HG03025 (cell line): ENCODE results near the gene GSS.

Source experiments
- ATAC-seq: cut with Tn5 transposase; IDR thresholded peaks from one replicate; pipeline ENCODE4 v1.9.1; 2021; ENCODE audit warnings: mild to moderate bottlenecking, moderate library complexity; ENCODE audit not compliant: unreplicated experiment, low FRiP score

Gene GSS

DNA sequence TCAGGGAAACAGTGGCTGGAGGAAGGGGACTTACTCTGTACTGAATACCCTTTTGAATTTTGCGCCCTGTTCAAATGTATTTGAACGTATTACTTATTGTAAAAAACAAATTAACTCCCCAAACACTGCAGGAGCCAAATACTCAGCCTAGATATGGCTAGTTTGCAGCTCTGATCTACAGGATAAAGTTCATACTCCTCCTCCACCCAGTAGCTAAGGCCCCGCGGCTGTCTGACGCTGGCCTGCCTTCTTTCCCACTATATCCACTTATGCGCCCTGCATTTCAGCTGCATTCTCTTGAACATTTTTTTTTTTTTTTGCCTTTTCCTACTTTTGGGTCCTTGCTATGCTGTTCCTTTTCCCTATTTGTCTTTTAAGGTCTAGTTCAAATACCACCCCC is 6.5 kb downstream of the GSS start:
- ATAC-seq = no peak

GRCh38 chr20:34948030-34948429 is 7.6 kb downstream of the GSS start:
- no peak for ATAC-seq

DNA sequence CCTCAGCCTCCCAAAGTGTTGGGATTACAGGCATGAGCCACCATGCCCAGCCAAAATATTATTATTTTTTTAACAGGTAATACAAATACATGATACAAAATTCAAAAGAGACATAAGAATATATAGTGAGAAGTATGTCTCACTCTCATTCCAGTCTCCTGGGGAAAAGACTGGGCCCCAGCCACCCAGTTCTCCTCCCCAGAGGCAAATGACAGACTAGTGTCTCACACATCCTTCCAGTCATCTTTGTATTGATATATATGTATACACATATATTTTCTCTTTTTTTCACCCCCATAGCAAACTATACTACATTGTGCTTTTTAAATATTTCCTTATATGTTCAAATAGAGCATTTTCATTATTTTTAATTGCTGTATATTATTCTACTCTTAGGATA is 8.3 kb downstream of the GSS start:
- no peak for ATAC-seq

GRCh38 chr20:34946661-34947060 is 8.9 kb downstream of the GSS start:
- ATAC-seq = no peak

GRCh38 chr20:34945315-34946077 is 10.1 kb downstream of the GSS start:
- no peak for ATAC-seq

GRCh38 chr20:34943808-34944567 is 11.6 kb downstream of the GSS start:
- no peak for ATAC-seq

DNA sequence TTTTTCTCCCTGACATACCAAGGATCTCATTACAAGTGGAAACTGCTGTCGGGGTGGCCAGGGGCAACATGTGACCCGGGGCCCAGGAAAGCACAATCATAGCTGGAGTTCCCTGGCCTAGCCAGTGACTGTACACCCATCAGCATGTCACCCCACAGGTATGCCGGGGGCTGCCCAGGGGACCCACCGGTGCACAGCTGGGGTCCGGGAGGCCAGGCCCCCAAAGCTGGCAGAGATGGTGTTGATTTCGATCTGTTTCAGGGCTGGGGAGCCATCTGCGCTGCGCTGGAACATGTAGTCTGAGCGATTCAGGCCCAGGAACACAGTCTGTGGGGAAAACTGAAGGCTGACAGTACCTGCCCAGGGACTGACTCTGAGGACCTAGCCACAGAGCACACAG is 13.3 kb downstream of the GSS start:
- no peak for ATAC-seq

- ATAC-seq = no peak
Measured at GRCh38 chr20:34941226-34941625, 14.4 kb downstream of the GSS start.

GRCh38 chr20:34940081-34940481 is 15.5 kb downstream of the GSS start:
- no peak for ATAC-seq

DNA sequence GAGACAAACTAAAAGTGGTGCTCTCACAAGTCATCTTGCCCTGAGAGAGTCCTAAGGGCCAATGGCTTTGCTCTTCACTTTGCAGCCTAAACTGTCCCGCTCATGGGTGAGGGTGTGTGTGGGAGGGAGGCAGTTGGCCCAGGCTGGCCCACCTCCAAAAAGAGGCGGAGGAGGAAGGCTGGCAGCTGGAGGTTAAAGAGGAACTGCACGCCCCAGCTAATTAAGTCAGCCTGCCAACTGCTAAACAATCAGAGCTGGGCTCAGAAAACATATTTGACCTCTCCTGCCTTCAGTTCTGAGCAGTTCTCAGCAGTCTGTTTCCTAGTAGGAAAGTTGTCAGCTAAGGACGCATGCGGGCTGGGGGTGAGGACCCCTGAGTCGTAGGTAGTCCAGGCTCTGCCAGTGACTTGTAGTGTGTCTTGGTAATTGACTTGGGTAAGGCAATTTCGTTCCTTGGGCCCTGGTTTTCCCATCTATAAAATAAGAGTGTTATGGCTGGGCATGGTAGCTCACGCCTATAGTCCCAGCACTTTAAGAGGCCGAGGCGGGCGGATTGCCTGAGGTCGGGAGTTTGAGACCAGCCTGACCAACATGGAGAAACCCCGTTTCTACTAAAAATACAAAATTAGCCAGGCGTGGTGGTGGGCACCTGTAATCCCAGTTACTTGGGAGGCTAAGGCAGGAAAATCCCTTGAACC is 17.0 kb downstream of the GSS start:
- ATAC-seq = no peak

DNA sequence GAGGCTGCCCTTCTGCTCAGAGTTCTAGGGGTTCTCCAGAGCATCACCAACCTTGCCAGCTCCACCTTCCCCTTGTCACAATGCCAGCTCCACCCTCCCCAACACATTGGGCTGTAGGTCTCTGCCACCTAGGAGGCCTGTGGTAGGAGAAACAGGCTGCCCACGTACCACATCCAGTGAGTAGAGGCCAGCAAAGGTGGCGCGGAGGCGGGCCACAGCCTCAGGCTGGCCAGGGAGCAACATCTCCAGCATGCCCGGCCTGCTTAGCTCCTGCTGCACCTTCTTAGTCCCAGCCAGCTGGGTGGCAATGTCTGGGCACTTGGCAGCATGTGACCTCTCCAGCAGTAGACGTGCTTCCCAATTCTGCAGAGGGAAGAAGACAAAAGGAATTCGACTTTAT is 23.8 kb downstream of the GSS start:
- ATAC-seq = no peak

DNA sequence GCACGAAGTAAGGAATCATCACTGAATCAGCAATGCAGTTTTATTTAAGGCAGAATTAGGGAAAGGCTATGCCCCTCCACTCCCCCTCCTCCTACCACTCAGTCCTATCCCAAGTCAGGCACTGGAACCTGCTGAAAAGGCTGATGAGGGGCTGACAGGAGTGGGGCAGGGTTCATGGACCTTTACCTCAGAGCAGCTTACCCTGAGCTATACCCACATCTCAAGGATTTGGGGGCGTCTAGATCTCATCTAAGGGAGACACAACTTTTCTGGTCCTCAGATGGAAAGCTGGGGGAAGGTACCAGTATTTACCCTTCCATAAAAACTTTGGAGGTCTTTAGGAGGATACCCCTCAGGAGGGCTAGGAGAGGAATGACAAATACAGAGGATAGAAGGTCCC is 27.2 kb downstream of the GSS start:
- ATAC-seq = no peak

DNA sequence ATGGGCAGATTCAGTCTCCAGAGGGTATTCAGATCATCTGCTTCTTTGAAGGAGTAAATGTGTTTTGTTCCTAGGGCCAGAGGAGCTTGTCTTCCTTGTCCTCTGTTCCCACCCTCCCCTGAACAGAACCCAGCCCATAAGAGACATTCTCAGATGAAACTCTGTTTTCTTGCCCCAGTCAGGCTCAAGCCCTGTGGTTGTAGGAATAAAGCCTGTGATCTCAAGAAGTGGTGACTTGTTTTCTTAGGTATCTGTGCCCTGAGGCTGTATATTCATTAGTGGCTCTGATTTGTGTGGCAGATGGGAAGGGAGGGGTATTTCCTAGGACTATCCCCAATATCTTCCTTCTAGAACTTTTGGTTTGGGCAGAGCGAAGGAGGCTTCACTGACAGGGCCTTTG is 27.9 kb downstream of the GSS start:
- ATAC-seq = no peak

GRCh38 chr20:34926581-34926980 is 29.0 kb downstream of the GSS start:
- no peak for ATAC-seq

- ATAC-seq = no peak
Measured at GRCh38 chr20:34925981-34926380, 29.6 kb downstream of the GSS start.

- ATAC-seq = no peak
Measured at GRCh38 chr20:34925341-34925740, 30.3 kb downstream of the GSS start.

- no peak for ATAC-seq
Measured at GRCh38 chr20:34923414-34923813, 32.2 kb downstream of the GSS start.

DNA sequence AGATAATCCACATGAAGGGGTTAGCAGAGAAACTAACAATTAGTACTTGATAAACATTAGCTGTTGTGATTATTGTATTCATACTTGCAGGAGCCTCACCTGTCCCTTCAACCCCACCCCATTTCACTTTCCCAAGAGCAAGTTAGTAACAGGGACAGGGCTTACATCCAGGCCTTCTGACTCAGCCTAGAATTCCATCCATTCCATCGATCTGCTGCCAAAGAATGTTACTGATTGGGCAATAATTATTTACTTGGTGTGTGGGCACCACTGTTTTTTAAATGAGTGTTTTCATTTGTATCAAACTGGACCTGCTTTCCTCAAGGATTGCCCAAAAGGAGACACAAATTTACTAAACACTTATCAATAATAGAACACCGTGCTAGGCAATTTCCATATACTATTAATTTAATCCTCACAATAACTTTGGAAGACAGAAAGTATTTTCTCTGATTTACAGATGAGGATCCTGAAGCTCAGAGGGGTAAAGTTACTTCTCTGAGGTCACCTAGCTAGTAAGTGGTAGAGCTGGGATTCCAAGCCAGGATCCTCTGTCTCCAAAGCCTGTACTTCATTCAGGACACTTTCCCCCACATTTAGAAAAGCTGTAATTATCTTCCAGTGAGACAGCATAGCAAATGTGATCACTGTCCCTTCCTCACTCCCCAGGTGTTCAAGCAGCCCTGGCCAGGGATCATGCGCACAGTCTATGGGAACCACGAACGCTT is 32.8 kb downstream of the GSS start:
- ATAC-seq = no peak

DNA sequence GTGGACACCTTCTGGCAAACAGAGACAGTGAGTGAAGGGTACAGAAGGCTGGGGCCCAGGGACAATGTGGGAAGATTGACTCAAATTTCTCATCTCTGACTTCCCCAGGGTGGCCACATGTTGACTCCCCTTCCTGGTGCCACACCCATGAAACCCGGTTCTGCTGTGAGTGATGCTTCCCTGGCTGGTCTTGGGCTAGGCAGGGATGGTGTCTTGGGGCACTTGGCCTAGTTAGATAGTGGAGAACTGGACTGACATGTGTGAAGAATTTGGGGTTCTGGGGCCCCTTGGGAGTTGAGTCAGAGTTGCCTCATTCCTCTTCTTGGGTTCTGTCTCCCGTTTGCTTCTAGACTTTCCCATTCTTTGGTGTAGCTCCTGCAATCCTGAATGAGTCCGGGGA is 34.2 kb downstream of the GSS start:
- ATAC-seq = no peak

DNA sequence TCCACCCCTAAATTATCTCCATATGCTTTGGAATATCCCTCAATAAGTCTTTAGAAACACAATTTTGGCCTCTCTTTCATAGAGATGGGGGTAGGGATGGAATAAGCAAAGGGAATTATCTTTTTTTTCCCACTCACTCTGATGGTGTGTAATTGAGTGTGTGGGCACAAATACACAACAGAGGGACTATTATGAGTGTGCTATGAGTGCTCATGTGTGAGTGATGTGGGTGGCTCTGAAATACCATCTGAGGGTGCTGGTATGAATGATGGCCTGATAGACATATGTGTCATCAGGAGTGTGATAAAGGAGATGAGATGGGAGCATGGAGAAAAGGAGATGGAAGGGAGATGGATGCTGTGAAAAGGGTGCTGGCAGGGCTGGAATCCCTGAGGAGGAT is 35.6 kb downstream of the GSS start:
- no peak for ATAC-seq
